Liver (tissue), 9 donors: ENCODE data around the gene CCDC93. TPM values are rescaled to one million over a fixed set of nuclear protein-coding genes. Genes with fewer than 3 reads are reported as not detected.

Source experiments
- DNase-seq: peaks from one replicate; pipeline ENCODE4 v3.0.0-alpha.2; 2017; ENCODE audit warnings: low spot score
- H3K27ac ChIP-seq, 2 donors: one replicate each; pipeline ENCODE4 v1.7.0; 2013; ENCODE audit warnings: inconsistent platforms in 2 of 2, low read length in 2 of 2, control low read depth in 1 of 2, low read depth in 1 of 2, mild to moderate bottlenecking in 1 of 2
- H3K27me3 ChIP-seq, 4 donors: one replicate each; pipeline versions ENCODE4 v1.6.1 to v1.7.0; 2013; ENCODE audit warnings: low read length in 3 of 4, inconsistent platforms in 1 of 4, mild to moderate bottlenecking in 1 of 4, moderate library complexity in 1 of 4; ENCODE audit not compliant: control insufficient read depth in 4 of 4, insufficient read depth in 4 of 4
- H3K36me3 ChIP-seq, 4 donors: one replicate each; pipeline versions ENCODE4 v1.6.1 to v1.7.0; 2013; ENCODE audit warnings: low read length in 3 of 4, mild to moderate bottlenecking in 3 of 4, low read depth in 1 of 4, moderate library complexity in 1 of 4; ENCODE audit not compliant: control insufficient read depth in 4 of 4, insufficient read depth in 3 of 4
- H3K4me1 ChIP-seq, 4 donors: one replicate each; pipeline versions ENCODE4 v1.6.1 to v1.7.0; 2013; ENCODE audit warnings: low read length in 3 of 4, mild to moderate bottlenecking in 3 of 4, moderate library complexity in 1 of 4; ENCODE audit not compliant: control insufficient read depth in 4 of 4, insufficient read depth in 4 of 4
- H3K4me3 ChIP-seq, 3 donors: one replicate each; pipeline versions ENCODE4 v1.6.1 to v1.7.0; 2013; ENCODE audit warnings: low read length in 3 of 3, control low read depth in 1 of 3, low read depth in 1 of 3, mild to moderate bottlenecking in 1 of 3
- H3K9ac ChIP-seq, 2 donors: one replicate each; pipeline ENCODE4 v1.7.0; 2013; ENCODE audit warnings: low read length in 2 of 2, mild to moderate bottlenecking in 2 of 2, moderate library complexity in 2 of 2, control low read depth in 1 of 2, low read depth in 1 of 2
- H3K9me3 ChIP-seq, 4 donors: one replicate each; pipeline versions ENCODE4 v1.6.1 to v1.7.0; 2013; ENCODE audit warnings: low read length in 3 of 4; ENCODE audit not compliant: control insufficient read depth in 4 of 4
- ATF3 ChIP-seq: IDR thresholded peaks from 2 replicates; pipeline ENCODE4 v1.6.1; 2016; ENCODE audit warnings: antibody characterized with exemption
- CTCF ChIP-seq: fragments of 150-350 bp; IDR thresholded peaks from 2 replicates; pipeline ENCODE4 v1.5.1; 2017; ENCODE audit warnings: improper control_type of control experiment, low read depth, low read length; ENCODE audit not compliant: missing input control
- EGR1 ChIP-seq, 2 donors: IDR thresholded peaks; 2 replicates each; pipeline ENCODE4 v1.6.1; 2016 to 2018; ENCODE audit warnings: antibody characterized with exemption in 2 of 2, low read depth in 2 of 2
- FOXA1 ChIP-seq: IDR thresholded peaks from 2 replicates; pipeline ENCODE4 v1.6.1; 2016; ENCODE audit warnings: antibody characterized with exemption
- FOXA2 ChIP-seq: IDR thresholded peaks from 2 replicates; pipeline ENCODE4 v1.6.1; 2016; ENCODE audit warnings: antibody characterized with exemption
- GABPA ChIP-seq, 2 donors: IDR thresholded peaks in 1 of 2; conservative IDR thresholded peaks in 1 of 2; 2 replicates each; pipeline ENCODE4 v1.6.1; 2016; ENCODE audit warnings: antibody characterized with exemption in 2 of 2, mild to moderate bottlenecking in 1 of 2, moderate library complexity in 1 of 2
- HNF4A ChIP-seq, 2 donors: conservative IDR thresholded peaks; 2 replicates each; pipeline ENCODE4 v1.6.1; 2016; ENCODE audit warnings: antibody characterized with exemption in 2 of 2, mild to moderate bottlenecking in 2 of 2
- HNF4G ChIP-seq: IDR thresholded peaks from 2 replicates; pipeline ENCODE4 v1.6.1; 2016; ENCODE audit warnings: antibody characterized with exemption
- JUND ChIP-seq, 2 donors: IDR thresholded peaks; 2 replicates each; pipeline ENCODE4 v1.6.1; 2016; ENCODE audit warnings: antibody characterized with exemption in 2 of 2
- MAX ChIP-seq: IDR thresholded peaks from 2 replicates; pipeline ENCODE4 v1.6.1; 2016; ENCODE audit warnings: antibody characterized with exemption
- NR2F2 ChIP-seq: IDR thresholded peaks from 2 replicates; pipeline ENCODE4 v1.6.1; 2016; ENCODE audit warnings: antibody characterized with exemption
- RAD21 ChIP-seq, 2 donors: IDR thresholded peaks; 2 replicates each; pipeline ENCODE4 v1.6.1; 2016; ENCODE audit warnings: antibody characterized with exemption in 2 of 2, mild to moderate bottlenecking in 2 of 2
- REST ChIP-seq: IDR thresholded peaks from 2 replicates; pipeline ENCODE4 v1.6.1; 2016; ENCODE audit warnings: antibody characterized with exemption, mild to moderate bottlenecking
- RXRA ChIP-seq, 2 donors: IDR thresholded peaks; 2 replicates each; pipeline ENCODE4 v1.6.1; 2017 to 2018; ENCODE audit warnings: antibody characterized with exemption in 2 of 2, mild to moderate bottlenecking in 1 of 2
- SP1 ChIP-seq: IDR thresholded peaks from 2 replicates; pipeline ENCODE4 v1.6.1; 2018; ENCODE audit warnings: antibody characterized with exemption, mild to moderate bottlenecking
- TAF1 ChIP-seq: conservative IDR thresholded peaks from 2 replicates; pipeline ENCODE4 v1.6.1; 2016; ENCODE audit warnings: antibody characterized with exemption, mild to moderate bottlenecking
- YY1 ChIP-seq: IDR thresholded peaks from 2 replicates; pipeline ENCODE4 v1.6.1; 2016; ENCODE audit warnings: antibody characterized with exemption, mild to moderate bottlenecking
- ZBTB33 ChIP-seq: IDR thresholded peaks from 2 replicates; pipeline ENCODE4 v1.6.1; 2016; ENCODE audit warnings: antibody characterized with exemption
- WGBS: extraction: QIAGEN DNeasy Blood & Tissue Kit; methylation state at CpG from one replicate; pipeline ENCODE4 v1.1.7; 2013; 5-methylcytosine and 5-hydroxymethylcytosine counted together
- polyA plus RNA-seq, 2 donors: library from polyadenylated mRNA; stranded (reverse) in 1 of 2; unstranded in 1 of 2; fragments of 200-250 nt in 1 of 2; fragments of >200 nt in 1 of 2; fragmentation: Nextera tagmentation in 1 of 2; extraction: Ambion mirVana in 1 of 2; gene quantifications; one replicate each; pipeline versions ENCODE4 v1.2.1 to v1.2.3, GENCODE V29; 2013 to 2015
- total RNA-seq, 2 donors: library from RNA; depleted of rRNA; stranded (reverse); fragments of >200 nt; gene quantifications; one replicate each; pipeline ENCODE4 v1.2.3, GENCODE V29; 2014
- donor health status: healthy.
- donor health status: healthy.
- donor health status: healthy.
- donor health status: healthy.
- donor health status: healthy.

Gene CCDC93
- total and polyA plus RNA-seq, 4 donors: 4.0 to 14.2 (median 8.5) TPM

- no peak for TF ChIP-seq CTCF
- TF ChIP-seq HNF4G: no peak
- TF ChIP-seq JUND (IDR thresholded peaks at IDR 0.05): no peak
- no peak for TF ChIP-seq NR2F2
- no peak for TF ChIP-seq FOXA1
- no peak for TF ChIP-seq TAF1
- no peak for TF ChIP-seq ATF3
- no peak for TF ChIP-seq MAX
- TF ChIP-seq RAD21 (IDR thresholded peaks at IDR 0.05): no peak
- TF ChIP-seq FOXA2: no peak
Measured at GRCh38 chr2:117968722-117969121, 45.1 kb downstream of the CCDC93 start (continued).

- no peaks in the 10 kb centered on the region for H3K9me3 ChIP-seq
- no peak overlapping the region for H3K9ac ChIP-seq
- H3K4me1 ChIP-seq: no peaks in the 10 kb centered on the region
- 79% methylated on average over 4 of the region's 4 CpGs for WGBS
- TF ChIP-seq HNF4A (conservative IDR thresholded peaks at IDR 0.05) (no peak), FOXA1 (no peak), ATF3 (no peak), EGR1 (IDR thresholded peaks at IDR 0.05; ENCODE audit: low read depth in 2 of 2) (no peak), FOXA2 (no peak), MAX (no peak), ZBTB33 (no peak), GABPA (IDR thresholded peaks at IDR 0.05 in 1 of 2, conservative IDR thresholded peaks at IDR 0.05 in 1 of 2) (no peak), RAD21 (IDR thresholded peaks at IDR 0.05) (no peak), YY1 (no peak), TAF1 (no peak), HNF4G (no peak), JUND (IDR thresholded peaks at IDR 0.05) (no peak), RXRA (IDR thresholded peaks at IDR 0.05) (no peak), NR2F2 (no peak), REST (no peak), CTCF (no peak), SP1 (no peak)
- DNase-seq: no peak
- no peak overlapping the region for H3K4me3 ChIP-seq
- no peak overlapping the region for H3K27ac ChIP-seq
- peaks cover 7 to 46% (median 35%) of the 10 kb centered on the region in 4 donors for H3K36me3 ChIP-seq
- no peaks in the 10 kb centered on the region for H3K27me3 ChIP-seq
Measured at GRCh38 chr2:117967977-117968718, 45.7 kb downstream of the CCDC93 start.
